ENCODE data around the gene GALNT2.

The GALNT2 gene

DNA sequence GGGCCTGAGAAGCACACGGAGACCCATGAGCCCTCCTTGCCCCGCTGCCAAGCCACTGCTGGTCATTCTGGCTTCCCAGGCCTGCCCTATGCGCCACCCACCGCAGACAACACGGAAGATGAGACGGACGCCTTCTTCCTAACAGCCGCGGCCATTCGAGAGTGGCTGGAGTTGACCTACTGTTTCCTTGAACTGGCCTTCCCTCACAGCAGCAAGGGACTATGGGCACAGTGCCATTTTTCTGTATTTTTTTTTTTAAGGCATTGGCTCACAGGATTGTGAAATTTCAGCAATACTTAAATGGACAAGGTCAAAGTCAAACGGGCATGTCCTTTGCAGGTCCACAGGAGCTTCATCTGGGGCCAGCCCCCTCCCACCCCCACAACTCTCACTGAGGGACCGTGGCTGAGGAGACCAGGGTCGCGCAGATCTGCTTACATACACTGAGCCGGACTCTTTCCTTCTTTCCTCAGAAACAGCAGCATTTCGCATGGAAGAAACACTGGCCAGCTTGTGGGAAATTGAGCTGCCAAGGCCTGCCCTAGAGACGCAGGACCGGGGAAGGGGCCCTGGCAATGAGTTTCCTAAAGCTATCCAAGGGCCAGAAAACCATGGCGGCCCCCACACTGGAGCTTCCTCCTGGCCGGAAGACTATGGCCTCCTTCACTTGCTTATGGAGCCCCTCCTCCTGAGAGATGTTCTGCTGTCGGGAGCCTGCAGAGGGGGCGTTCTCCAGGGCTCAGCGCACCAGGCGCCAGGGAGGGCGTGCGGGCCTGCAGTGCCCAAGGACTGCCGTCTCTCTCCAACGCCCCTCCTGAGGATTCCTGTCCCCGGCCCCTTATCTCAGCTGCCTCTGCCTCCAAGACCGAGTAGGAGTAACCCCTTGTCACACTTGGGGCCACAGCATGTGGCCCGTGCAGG, 260.2 kb downstream of the GALNT2 start:
- H3K27me3 ChIP-seq (ENCODE audit: insufficient read depth, low read depth, severe bottlenecking): no peaks in the 10 kb centered on the region
- no peak overlapping the region for H3K4me3 ChIP-seq (ENCODE audit: low read depth, low read length)
- H3K36me3 ChIP-seq: peaks cover 54% of the 10 kb centered on the region
- no peaks in the 10 kb centered on the region for H3K9me3 ChIP-seq (ENCODE audit: severe bottlenecking)
- TF ChIP-seq, protein P1, sequence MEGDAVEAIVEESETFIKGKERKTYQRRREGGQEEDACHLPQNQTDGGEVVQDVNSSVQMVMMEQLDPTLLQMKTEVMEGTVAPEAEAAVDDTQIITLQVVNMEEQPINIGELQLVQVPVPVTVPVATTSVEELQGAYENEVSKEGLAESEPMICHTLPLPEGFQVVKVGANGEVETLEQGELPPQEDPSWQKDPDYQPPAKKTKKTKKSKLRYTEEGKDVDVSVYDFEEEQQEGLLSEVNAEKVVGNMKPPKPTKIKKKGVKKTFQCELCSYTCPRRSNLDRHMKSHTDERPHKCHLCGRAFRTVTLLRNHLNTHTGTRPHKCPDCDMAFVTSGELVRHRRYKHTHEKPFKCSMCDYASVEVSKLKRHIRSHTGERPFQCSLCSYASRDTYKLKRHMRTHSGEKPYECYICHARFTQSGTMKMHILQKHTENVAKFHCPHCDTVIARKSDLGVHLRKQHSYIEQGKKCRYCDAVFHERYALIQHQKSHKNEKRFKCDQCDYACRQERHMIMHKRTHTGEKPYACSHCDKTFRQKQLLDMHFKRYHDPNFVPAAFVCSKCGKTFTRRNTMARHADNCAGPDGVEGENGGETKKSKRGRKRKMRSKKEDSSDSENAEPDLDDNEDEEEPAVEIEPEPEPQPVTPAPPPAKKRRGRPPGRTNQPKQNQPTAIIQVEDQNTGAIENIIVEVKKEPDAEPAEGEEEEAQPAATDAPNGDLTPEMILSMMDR (IDR thresholded peaks at IDR 0.05; ENCODE audit: low read depth, low read length): no peak
- no peak overlapping the region for H3K27ac ChIP-seq
- DNase-seq: no peak

GRCh38 chr1:230327892-230328284, 260.9 kb downstream of the GALNT2 start:
- Histone ChIP-seq H3K27me3 (ENCODE audit: insufficient read depth, low read depth, severe bottlenecking) (no peaks in the 10 kb centered on the region), H3K9me3 (ENCODE audit: severe bottlenecking) (no peaks in the 10 kb centered on the region), H3K27ac (no peak overlapping the region), H3K36me3 (peaks cover 53% of the 10 kb centered on the region), H3K4me3 (ENCODE audit: low read depth, low read length) (no peak overlapping the region)
- DNase-seq: no peak
- TF ChIP-seq, protein P1 (IDR thresholded peaks at IDR 0.05; ENCODE audit: low read depth, low read length): no peak

GRCh38 chr1:230328342-230329015, 261.4 kb downstream of the GALNT2 start:
- Histone ChIP-seq H3K36me3 (peaks cover 49% of the 10 kb centered on the region), H3K27me3 (ENCODE audit: insufficient read depth, low read depth, severe bottlenecking) (no peaks in the 10 kb centered on the region), H3K9me3 (ENCODE audit: severe bottlenecking) (no peaks in the 10 kb centered on the region), H3K4me3 (ENCODE audit: low read depth, low read length) (no peak overlapping the region), H3K27ac (no peak overlapping the region)
- no peak for DNase-seq
- TF ChIP-seq, protein P1 (IDR thresholded peaks at IDR 0.05; ENCODE audit: low read depth, low read length): no peak

DNA sequence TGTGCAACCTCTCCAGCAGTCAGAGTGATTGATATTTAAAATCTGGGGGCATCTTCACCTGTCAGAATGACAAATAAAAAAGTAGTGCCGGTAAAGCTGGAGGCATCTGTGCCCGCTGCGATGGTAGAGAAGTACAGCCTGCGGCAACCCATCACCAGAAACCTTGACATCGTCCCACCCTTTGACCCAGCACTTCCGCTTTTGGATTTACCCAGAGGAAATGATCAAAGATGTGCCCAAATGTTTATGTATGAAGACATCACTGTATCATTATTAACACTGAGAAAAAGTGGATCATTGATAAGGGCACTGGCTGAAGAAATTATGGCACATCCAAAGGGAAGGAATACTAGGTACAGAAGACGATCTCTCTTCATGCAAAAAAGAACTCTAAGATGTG, 263.1 kb downstream of the GALNT2 start:
- Histone ChIP-seq H3K27ac (no peak overlapping the region), H3K9me3 (ENCODE audit: severe bottlenecking) (no peaks in the 10 kb centered on the region), H3K4me3 (ENCODE audit: low read depth, low read length) (no peak overlapping the region), H3K36me3 (peaks cover 37% of the 10 kb centered on the region), H3K27me3 (ENCODE audit: insufficient read depth, low read depth, severe bottlenecking) (no peaks in the 10 kb centered on the region)
- TF ChIP-seq, protein P1 (IDR thresholded peaks at IDR 0.05; ENCODE audit: low read depth, low read length): no peak
- DNase-seq: no peak
